ENCODE measurements around the gene PLCB3.

Gene PLCB3

DNA sequence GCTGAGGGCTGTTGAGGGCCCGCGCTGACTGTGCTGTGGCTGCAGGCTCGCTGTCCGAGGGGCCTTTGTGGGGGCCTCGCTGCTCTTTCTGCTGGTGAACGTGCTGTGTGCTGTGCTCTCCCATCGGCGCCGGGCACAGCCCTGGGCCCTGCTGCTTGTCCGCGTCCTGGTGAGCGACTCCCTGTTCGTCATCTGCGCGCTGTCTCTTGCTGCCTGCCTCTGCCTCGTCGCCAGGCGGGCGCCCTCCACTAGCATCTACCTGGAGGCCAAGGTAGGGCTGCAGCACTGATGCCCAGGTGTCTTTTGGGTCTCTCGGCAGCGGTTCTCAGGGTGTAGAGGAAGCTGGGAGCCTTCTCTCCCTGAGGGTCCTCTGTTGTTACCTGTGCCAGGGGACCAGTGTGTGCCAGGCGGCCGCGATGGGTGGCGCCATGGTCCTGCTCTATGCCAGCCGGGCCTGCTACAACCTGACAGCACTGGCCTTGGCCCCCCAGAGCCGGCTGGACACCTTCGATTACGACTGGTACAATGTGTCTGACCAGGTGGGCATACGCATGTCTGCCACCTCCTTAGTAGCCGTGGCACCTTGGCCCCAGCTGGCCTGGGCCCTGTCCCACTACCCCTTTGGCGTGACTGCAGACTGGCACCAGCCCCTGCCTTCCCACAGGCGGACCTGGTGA is 36.5 kb downstream of the PLCB3 start:
- no peaks in the 10 kb centered on the region for H3K9me3 Mint-ChIP-seq
- H3K27ac Mint-ChIP-seq (ENCODE audit: low read depth), result no peak overlapping the region
- ATAC-seq (replicated peaks; ENCODE audit: extremely low read depth, poor library complexity, severe bottlenecking), result no peak
- peaks cover 29% of the 10 kb centered on the region for H3K4me1 Mint-ChIP-seq
- H3K27me3 Mint-ChIP-seq, result peaks cover 17% of the 10 kb centered on the region
- H3K36me3 Mint-ChIP-seq (ENCODE audit: insufficient read depth), result peaks cover 6% of the 10 kb centered on the region
- DNase-seq (ENCODE audit: low spot score in 2 of 2), result no peak
- peak overlapping the region; percentile 23 for H3K4me3 Mint-ChIP-seq

DNA sequence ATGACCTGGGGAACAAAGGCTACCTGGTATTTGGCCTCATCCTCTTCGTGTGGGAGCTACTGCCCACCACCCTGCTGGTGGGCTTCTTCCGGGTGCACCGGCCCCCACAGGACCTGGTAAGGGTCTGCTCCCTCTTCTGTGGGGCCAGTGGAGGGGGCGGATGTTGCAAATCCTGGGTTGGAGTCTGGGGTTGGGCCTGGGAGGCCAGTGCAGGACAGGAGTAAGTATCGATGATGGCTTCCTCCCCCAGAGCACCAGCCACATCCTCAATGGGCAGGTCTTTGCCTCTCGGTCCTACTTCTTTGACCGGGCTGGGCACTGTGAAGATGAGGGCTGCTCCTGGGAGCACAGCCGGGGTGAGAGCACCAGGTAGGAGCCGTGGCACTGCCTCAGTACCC is 37.0 kb downstream of the PLCB3 start:
- H3K27ac Mint-ChIP-seq (ENCODE audit: low read depth), result no peak overlapping the region
- ATAC-seq (replicated peaks; ENCODE audit: extremely low read depth, poor library complexity, severe bottlenecking), result no peak
- peaks cover 29% of the 10 kb centered on the region for H3K4me1 Mint-ChIP-seq
- H3K27me3 Mint-ChIP-seq, result peaks cover 22% of the 10 kb centered on the region
- H3K4me3 Mint-ChIP-seq, result peak overlapping the region; percentile 23
- DNase-seq (ENCODE audit: low spot score in 2 of 2), result no peak
- peaks cover 6% of the 10 kb centered on the region for H3K36me3 Mint-ChIP-seq (ENCODE audit: insufficient read depth)
- H3K9me3 Mint-ChIP-seq, result no peaks in the 10 kb centered on the region

DNA sequence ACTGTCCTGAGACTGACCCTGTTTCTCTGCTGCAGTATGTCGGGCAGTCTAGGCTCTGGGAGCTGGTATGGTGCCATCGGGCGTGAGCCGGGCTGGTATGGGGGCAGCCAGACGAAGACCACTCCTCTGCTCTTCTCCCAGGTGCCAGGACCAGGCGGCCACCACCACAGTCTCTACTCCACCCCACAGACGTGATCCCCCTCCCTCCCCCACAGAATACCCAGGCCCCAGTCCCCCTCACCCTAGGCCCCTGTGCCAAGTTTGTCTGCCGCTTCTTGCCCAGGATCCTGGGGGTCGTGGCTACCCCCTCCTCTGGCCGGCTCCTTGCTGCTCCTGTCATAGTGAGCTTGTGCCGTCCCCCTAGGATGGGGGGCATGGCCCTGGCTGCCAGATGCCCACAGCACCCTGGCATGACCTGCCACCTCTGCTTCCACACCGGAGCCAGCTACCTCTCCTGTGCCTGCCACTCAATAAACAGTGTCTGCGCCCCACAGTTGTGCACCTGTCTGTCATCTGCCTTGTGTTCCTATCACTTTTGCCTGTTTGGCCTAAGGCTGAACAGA is 37.8 kb downstream of the PLCB3 start:
- Mint-ChIP-seq H3K4me1 (peaks cover 25% of the 10 kb centered on the region), H3K9me3 (no peaks in the 10 kb centered on the region), H3K4me3 (no peak overlapping the region), H3K36me3 (ENCODE audit: insufficient read depth) (peaks cover 6% of the 10 kb centered on the region), H3K27me3 (peaks cover 29% of the 10 kb centered on the region), H3K27ac (ENCODE audit: low read depth) (no peak overlapping the region)
- DNase-seq (ENCODE audit: low spot score in 2 of 2) (no peak), ATAC-seq (replicated peaks; ENCODE audit: extremely low read depth, poor library complexity, severe bottlenecking) (no peak)

DNA sequence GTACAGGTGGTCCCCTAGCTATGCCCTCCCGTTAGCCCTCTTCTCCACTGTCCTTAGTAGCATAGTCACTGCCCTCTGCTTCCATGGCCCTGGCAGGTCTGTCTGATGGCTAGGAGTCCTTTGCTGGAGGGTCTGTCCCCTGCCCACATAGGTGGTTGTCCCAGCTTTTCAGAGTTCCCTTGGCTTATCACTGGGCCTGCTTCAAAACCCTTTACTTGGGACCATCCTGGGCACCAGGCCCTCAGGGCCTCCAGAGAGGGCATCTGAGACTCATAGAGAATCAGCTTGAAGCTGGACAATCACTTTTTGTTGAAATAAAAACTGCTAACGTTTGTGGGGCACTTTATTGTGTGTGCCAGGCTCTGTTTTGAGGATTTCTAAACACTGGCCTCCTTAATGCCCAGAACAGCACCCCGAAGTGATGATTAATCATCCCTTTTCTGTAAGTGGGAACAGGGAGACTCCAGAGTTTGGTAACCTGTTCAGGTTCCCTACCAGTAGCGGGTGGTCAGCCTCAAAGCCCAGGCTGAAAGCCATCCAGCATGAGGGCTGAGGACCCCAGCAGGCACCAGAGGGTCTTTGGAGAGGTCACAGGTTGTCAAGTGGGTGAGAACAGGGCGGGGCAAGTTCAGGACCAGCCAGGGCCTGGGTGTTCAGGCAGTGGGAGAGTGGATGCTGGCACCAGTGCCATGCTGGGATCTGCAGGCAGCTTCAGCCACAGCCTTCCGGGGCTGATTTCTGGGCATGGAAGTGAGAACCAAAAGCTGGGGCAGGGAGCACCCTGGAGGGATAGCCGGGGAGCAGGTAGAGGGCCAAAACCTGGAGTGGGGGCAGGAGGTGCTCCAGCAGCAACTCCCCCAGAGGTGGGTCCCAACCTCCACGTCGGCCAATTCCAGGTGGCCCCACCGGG is 39.3 kb downstream of the PLCB3 start:
- Mint-ChIP-seq H3K9me3 (no peaks in the 10 kb centered on the region), H3K4me1 (peaks cover 23% of the 10 kb centered on the region), H3K4me3 (peak overlapping the region; percentile 72), H3K27ac (ENCODE audit: low read depth) (no peak overlapping the region), H3K27me3 (peaks cover 45% of the 10 kb centered on the region), H3K36me3 (ENCODE audit: insufficient read depth) (peaks cover 1% of the 10 kb centered on the region)
- DNase-seq (ENCODE audit: low spot score in 2 of 2) (no peak), ATAC-seq (replicated peaks; ENCODE audit: extremely low read depth, poor library complexity, severe bottlenecking) (no peak)

DNA sequence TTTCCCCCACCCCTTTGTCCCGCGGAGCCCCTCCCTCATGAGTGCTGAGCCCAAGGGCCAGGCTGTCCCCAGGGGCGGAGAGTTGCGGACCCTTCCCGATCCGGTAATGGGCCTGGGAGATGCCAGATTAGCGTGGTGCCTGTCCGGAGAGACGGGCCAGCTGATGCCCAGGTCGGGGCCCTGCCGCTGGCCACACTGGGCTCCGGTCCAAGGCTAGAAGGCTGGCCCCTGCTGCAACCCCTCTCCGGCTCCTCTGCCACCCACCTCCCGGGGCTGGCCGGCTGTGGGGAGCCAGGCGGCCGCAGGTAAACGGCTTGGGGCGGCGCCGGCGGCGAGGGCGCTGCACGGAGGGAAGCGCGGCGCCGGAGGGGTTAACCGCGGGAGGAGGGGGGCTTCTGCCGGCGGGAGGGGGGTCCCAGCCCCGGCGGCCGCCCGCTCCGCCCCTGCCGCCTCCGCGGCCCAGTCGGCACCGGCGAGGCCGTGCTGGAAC is 40.0 kb downstream of the PLCB3 start, which contains the start of gene KCNK4:
Gene KCNK4, plus strand, starts transcription at position 41 of the 490 bp plus-strand sequence. CDS start 1,717 bp downstream, outside the sequence.
- Mint-ChIP-seq H3K4me1 (peaks cover 20% of the 10 kb centered on the region), H3K9me3 (no peaks in the 10 kb centered on the region), H3K27me3 (peaks cover 52% of the 10 kb centered on the region), H3K36me3 (ENCODE audit: insufficient read depth) (no peaks in the 10 kb centered on the region), H3K4me3 (peak within 1 kb of the TSS; percentile 72), H3K27ac (ENCODE audit: low read depth) (no peak within 1 kb of the TSS)
- DNase-seq (ENCODE audit: low spot score in 2 of 2) (no peak), ATAC-seq (replicated peaks; ENCODE audit: extremely low read depth, poor library complexity, severe bottlenecking) (no peak)

DNA sequence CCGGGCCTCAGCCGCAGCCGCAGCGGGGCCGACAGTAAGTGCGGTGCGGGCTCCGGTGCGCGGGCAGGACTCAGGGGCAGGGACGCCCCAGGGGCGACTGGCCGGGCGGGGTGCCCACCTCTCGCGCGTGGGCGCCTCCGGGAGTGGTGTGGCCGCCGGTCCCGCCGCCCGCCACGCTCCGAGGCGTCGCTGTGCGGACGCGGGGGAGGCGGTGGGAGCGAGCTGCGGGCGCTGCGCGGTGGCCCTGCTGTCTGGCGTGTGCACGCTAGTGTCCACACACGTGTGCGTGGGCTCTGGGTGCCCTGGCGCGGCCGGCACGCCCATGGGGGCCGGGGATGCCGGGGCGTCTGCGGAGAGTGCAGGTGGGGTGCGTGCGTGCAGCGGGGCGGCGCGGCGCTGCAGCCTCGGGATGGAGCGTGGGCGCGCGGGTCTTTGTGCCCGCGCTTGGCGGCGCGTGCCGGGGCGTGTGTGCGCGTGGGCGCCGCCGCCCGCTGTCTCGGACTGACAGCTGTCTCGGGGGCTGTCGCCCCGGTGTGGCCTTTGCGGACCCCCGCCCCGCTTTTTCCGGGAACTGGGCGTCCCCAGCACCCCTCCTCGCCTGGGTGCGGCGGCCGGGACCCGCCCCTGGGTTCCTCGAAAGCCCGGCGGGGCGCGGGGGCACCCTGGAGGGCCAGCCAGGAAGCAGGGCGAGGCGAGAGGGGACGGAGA is 40.6 kb downstream of the PLCB3 start:
- peaks cover 58% of the 10 kb centered on the region for H3K27me3 Mint-ChIP-seq
- H3K27ac Mint-ChIP-seq (ENCODE audit: low read depth), result no peak overlapping the region
- H3K36me3 Mint-ChIP-seq (ENCODE audit: insufficient read depth), result no peaks in the 10 kb centered on the region
- peaks cover 14% of the 10 kb centered on the region for H3K4me1 Mint-ChIP-seq
- DNase-seq (ENCODE audit: low spot score in 2 of 2), result no peak
- H3K9me3 Mint-ChIP-seq, result no peaks in the 10 kb centered on the region
- H3K4me3 Mint-ChIP-seq, result peak overlapping the region; percentile 66
- ATAC-seq (replicated peaks; ENCODE audit: extremely low read depth, poor library complexity, severe bottlenecking), result peak; percentile 48

DNA sequence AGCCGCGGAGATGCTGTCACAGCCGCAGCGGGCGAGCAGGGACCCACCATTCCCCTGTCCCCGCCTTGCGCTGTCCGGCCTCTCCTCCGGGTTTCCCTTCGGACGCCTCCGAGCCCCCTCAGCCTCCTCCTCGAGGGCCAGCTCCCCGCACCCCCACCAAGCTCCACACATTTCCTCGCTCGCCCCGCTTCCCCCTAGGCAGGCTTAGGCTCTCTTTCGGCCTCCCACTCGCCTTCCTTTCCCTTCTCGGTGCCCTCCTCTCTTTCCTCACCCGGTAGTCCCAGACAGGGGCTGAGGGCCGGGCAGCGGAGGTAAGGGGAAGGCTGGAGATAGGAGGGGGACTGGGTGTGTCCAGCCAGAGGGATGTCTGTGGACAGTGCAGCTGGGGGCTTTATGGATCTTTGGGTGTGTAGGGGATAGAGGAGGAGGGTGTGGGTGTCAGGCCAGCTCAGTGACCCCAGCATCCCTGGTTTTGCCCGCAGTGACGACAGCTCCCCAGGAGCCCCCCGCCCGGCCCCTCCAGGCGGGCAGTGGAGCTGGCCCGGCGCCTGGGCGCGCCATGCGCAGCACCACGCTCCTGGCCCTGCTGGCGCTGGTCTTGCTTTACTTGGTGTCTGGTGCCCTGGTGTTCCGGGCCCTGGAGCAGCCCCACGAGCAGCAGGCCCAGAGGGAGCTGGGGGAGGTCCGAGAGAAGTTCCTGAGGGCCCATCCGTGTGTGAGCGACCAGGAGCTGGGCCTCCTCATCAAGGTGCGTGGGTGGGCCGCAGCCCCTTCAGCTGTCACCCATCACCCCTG is 41.3 kb downstream of the PLCB3 start:
- H3K27ac Mint-ChIP-seq (ENCODE audit: low read depth), result no peak overlapping the region
- no peak for ATAC-seq (replicated peaks; ENCODE audit: extremely low read depth, poor library complexity, severe bottlenecking)
- no peaks in the 10 kb centered on the region for H3K36me3 Mint-ChIP-seq (ENCODE audit: insufficient read depth)
- H3K9me3 Mint-ChIP-seq, result no peaks in the 10 kb centered on the region
- no peak for DNase-seq (ENCODE audit: low spot score in 2 of 2)
- H3K4me3 Mint-ChIP-seq, result peak overlapping the region; percentile 66
- H3K4me1 Mint-ChIP-seq, result peaks cover 13% of the 10 kb centered on the region
- H3K27me3 Mint-ChIP-seq, result peaks cover 65% of the 10 kb centered on the region

DNA sequence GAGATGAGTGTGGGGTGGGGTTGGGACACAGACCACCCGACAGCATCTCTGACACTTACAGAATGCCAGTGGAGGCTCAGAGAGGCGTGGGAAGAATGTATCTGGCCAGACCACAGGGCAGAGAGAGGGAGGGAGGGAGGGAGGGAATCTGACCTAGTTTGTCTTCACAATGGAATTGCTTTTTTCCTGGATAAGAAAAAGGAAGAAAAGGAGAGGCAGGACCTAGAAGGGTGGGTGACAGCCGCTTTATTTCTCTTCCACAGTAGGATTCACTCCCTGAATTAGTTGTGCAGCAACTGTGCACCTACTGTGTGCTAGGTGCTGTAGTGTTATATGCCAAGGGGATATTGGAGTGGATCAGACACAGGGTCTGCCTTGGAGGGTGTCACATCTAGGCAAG is 43.4 kb downstream of the PLCB3 start:
- DNase-seq (ENCODE audit: low spot score in 2 of 2) (no peak), ATAC-seq (replicated peaks; ENCODE audit: extremely low read depth, poor library complexity, severe bottlenecking) (no peak)
- H3K4me1 Mint-ChIP-seq, result peaks cover 12% of the 10 kb centered on the region
- no peaks in the 10 kb centered on the region for H3K36me3 Mint-ChIP-seq (ENCODE audit: insufficient read depth)
- H3K27me3 Mint-ChIP-seq, result peaks cover 86% of the 10 kb centered on the region
- no peak overlapping the region for H3K4me3 Mint-ChIP-seq
- no peak overlapping the region for H3K27ac Mint-ChIP-seq (ENCODE audit: low read depth)
- no peaks in the 10 kb centered on the region for H3K9me3 Mint-ChIP-seq

DNA sequence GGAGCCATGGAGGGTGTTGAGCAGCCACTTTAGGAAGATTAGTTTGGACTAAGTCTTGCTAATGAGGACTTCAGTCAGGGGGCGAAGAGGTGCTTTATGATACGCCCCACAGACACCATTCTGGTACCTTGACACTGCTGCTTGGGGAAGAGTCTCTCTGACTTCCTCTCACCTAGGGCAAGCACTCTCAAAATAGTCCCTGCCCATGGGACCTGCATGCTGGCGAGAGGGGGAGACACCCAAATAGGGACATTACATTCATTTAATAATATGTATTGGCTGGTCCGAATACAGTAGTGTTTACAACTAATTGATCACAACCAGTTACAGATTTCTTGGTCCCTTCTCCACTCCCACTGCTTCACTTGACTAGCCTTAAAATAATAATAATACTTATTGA is 44.4 kb downstream of the PLCB3 start:
- H3K27me3 Mint-ChIP-seq, result peaks cover 90% of the 10 kb centered on the region
- H3K36me3 Mint-ChIP-seq (ENCODE audit: insufficient read depth), result no peaks in the 10 kb centered on the region
- ATAC-seq (replicated peaks; ENCODE audit: extremely low read depth, poor library complexity, severe bottlenecking) (no peak), DNase-seq (ENCODE audit: low spot score in 2 of 2) (no peak)
- no peaks in the 10 kb centered on the region for H3K9me3 Mint-ChIP-seq
- peaks cover 17% of the 10 kb centered on the region for H3K4me1 Mint-ChIP-seq
- no peak overlapping the region for H3K27ac Mint-ChIP-seq (ENCODE audit: low read depth)
- H3K4me3 Mint-ChIP-seq, result no peak overlapping the region

DNA sequence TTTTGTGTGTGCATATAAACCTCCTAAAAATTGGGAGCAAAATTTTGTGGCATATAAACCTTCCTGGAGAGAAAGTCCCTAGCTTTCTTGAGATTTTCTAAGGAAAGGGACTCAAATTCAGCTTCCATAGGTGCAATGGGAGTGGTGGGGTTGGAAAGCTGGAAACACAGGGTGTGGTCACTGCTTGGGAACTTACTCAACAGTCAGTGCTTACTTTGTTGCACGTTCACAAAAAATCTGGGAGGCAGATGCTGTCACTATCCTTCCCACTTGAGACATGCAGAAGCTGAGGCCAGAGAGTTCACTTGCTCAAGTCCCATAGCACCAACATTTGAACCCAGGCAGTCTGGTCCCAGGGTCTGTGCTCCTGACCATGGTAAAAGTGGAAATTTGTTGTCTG is 44.9 kb downstream of the PLCB3 start:
- H3K9me3 Mint-ChIP-seq, result no peaks in the 10 kb centered on the region
- H3K36me3 Mint-ChIP-seq (ENCODE audit: insufficient read depth), result peaks cover 1% of the 10 kb centered on the region
- ATAC-seq (replicated peaks; ENCODE audit: extremely low read depth, poor library complexity, severe bottlenecking) (no peak), DNase-seq (ENCODE audit: low spot score in 2 of 2) (no peak)
- H3K4me3 Mint-ChIP-seq, result no peak overlapping the region
- H3K4me1 Mint-ChIP-seq, result peaks cover 17% of the 10 kb centered on the region
- peaks cover 91% of the 10 kb centered on the region for H3K27me3 Mint-ChIP-seq
- H3K27ac Mint-ChIP-seq (ENCODE audit: low read depth), result no peak overlapping the region

DNA sequence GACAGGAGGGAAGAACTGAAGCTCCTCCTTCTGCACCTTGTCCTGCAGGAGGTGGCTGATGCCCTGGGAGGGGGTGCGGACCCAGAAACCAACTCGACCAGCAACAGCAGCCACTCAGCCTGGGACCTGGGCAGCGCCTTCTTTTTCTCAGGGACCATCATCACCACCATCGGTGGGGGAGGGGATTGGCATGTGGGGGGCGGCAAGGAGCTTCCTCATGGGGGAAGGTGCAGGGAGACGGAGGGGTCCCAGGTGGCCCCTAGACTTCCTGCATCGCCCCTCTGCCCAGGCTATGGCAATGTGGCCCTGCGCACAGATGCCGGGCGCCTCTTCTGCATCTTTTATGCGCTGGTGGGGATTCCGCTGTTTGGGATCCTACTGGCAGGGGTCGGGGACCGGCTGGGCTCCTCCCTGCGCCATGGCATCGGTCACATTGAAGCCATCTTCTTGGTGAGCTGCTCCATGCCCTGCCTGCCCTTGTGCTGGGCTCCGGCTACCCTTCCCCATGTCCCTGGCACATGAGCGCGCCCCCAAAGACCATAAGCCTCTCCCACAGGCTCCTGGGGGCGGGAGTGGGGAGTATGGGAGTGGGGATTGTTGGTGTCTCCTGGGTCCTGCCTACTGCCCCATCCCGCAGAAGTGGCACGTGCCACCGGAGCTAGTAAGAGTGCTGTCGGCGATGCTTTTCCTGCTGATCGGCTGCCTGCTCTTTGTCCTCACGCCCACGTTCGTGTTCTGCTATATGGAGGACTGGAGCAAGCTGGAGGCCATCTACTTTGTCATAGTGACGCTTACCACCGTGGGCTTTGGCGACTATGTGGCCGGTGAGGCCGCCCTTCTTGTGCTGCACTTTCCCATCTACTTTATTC is 45.7 kb downstream of the PLCB3 start:
- H3K36me3 Mint-ChIP-seq (ENCODE audit: insufficient read depth), result peaks cover 1% of the 10 kb centered on the region
- DNase-seq (ENCODE audit: low spot score in 2 of 2) (no peak), ATAC-seq (replicated peaks; ENCODE audit: extremely low read depth, poor library complexity, severe bottlenecking) (no peak)
- H3K4me3 Mint-ChIP-seq, result no peak overlapping the region
- peaks cover 17% of the 10 kb centered on the region for H3K4me1 Mint-ChIP-seq
- no peaks in the 10 kb centered on the region for H3K9me3 Mint-ChIP-seq
- no peak overlapping the region for H3K27ac Mint-ChIP-seq (ENCODE audit: low read depth)
- H3K27me3 Mint-ChIP-seq, result peaks cover 91% of the 10 kb centered on the region

Data from central memory CD8-positive, alpha-beta T cell (primary cell).